Esophagus muscularis mucosa (tissue), 4 donors: ENCODE measurements around the gene KLKB1. TPM values are rescaled to one million over a fixed set of nuclear protein-coding genes. Genes with fewer than 3 reads are reported as not detected.

ENCODE experiments used
- DNase-seq: peaks from one replicate; pipeline ENCODE4 v3.0.0-alpha.2; 2017; ENCODE audit errors: extremely low spot score
- H3K27ac ChIP-seq, 4 donors: fragments of 200-600 bp; sonication (generic); replicated peaks in 1 of 4; 1 replicate in 3 of 4; 2 replicates in 1 of 4; pipeline ENCODE4 v1.5.1; 2016 to 2019; ENCODE audit warnings: mild to moderate bottlenecking in 1 of 4
- H3K27me3 ChIP-seq, 4 donors: fragments of 200-600 bp; sonication (generic); one replicate each; pipeline versions ENCODE4 v1.5.1 to v1.6.0; 2016 to 2019
- H3K36me3 ChIP-seq, 4 donors: fragments of 200-600 bp; sonication (generic); one replicate each; pipeline ENCODE4 v1.5.1; 2016 to 2019
- H3K4me1 ChIP-seq, 4 donors: fragments of 200-600 bp; sonication (generic); one replicate each; pipeline ENCODE4 v1.5.1; 2016 to 2019
- H3K4me3 ChIP-seq, 4 donors: fragments of 200-600 bp; sonication (generic); 1 replicate in 2 of 4; 2 replicates in 2 of 4; pipeline ENCODE4 v1.5.1; 2016 to 2019; ENCODE audit warnings: mild to moderate bottlenecking in 4 of 4, moderate library complexity in 1 of 4
- H3K9me3 ChIP-seq, 4 donors: fragments of 200-600 bp; sonication (generic); 1 replicate in 3 of 4; 2 replicates in 1 of 4; pipeline ENCODE4 v1.5.1; 2016 to 2019
- CTCF ChIP-seq, 3 experiments: fragments of 200-600 bp in 2 of 3; fragments of 450-650 bp in 1 of 3; sonication (generic) in 2 of 3; IDR thresholded peaks; one replicate each; pipeline ENCODE4 v1.5.1; 2017 to 2019; ENCODE audit warnings: antibody characterized with exemption in 3 of 3, mild to moderate bottlenecking in 2 of 3, moderate library complexity in 1 of 3
- EP300 ChIP-seq: sonication (generic); formaldehyde crosslinking; IDR thresholded peaks from one replicate; pipeline ENCODE4 v1.6.1; 2017; ENCODE audit warnings: antibody characterized with exemption
- POLR2A ChIP-seq: fragments of 450-650 bp; IDR thresholded peaks from one replicate; pipeline ENCODE4 v1.6.1; 2017; ENCODE audit warnings: antibody characterized with exemption, moderate library complexity, mild to moderate bottlenecking, low read depth
- POLR2AphosphoS5 ChIP-seq, 2 donors: sonication (generic); formaldehyde crosslinking; IDR thresholded peaks; one replicate each; pipeline ENCODE4 v1.6.1; 2017; ENCODE audit warnings: antibody characterized with exemption in 2 of 2
- WGBS: methylation state at CpG from one replicate; pipeline ENCODE4 v1.1.5; 2018; 5-methylcytosine and 5-hydroxymethylcytosine counted together
- intact Hi-C: fragments of 100-400 bp; cut with DNase I; formaldehyde crosslinking; loops from one replicate; pipeline ENCODE4 v1.15.1; 2023
- total RNA-seq, 4 donors: library from RNA; depleted of rRNA; stranded (reverse); fragments of >200 nt; gene quantifications; one replicate each; pipeline versions ENCODE4 v1.1.0 to v1.2.1, GENCODE V29; 2016

The KLKB1 gene
- total RNA-seq, 4 donors from 2014 or later: 0.45 to 2.0 (median 0.83) TPM

GRCh38 chr4:186255122-186255521 lies 27.8 kb downstream of the KLKB1 start:
- peaks cover 4 to 58% (median 40%) of the 10 kb centered on the region in 4 donors for H3K36me3 ChIP-seq
- H3K4me3 ChIP-seq: no peak overlapping the region
- H3K4me1 ChIP-seq: no peaks in the 10 kb centered on the region
- 100% methylated on average over 3 of the region's 3 CpGs for WGBS
- H3K27ac ChIP-seq: no peak overlapping the region
- H3K9me3 ChIP-seq: no peaks in the 10 kb centered on the region
- no peaks in the 10 kb centered on the region for H3K27me3 ChIP-seq
- intact Hi-C loops: no loop called here
- DNase-seq: no peak
- TF ChIP-seq EP300: no peak
- TF ChIP-seq POLR2AphosphoS5 (IDR thresholded peaks at IDR 0.05): no peak
- no peak for TF ChIP-seq POLR2A
- TF ChIP-seq CTCF (IDR thresholded peaks at IDR 0.05): no peak

GRCh38 chr4:186258216-186258811 lies 31.0 kb downstream of the KLKB1 start:
- H3K4me1 ChIP-seq: no peaks in the 10 kb centered on the region
- 90% methylated on average over 12 of the region's 12 CpGs for WGBS

GRCh38 chr4:186260117-186260503 lies 32.8 kb downstream of the KLKB1 start:
- TF ChIP-seq CTCF (IDR thresholded peaks at IDR 0.05): no peak
- no peak for TF ChIP-seq EP300
- TF ChIP-seq POLR2A: no peak
- TF ChIP-seq POLR2AphosphoS5 (IDR thresholded peaks at IDR 0.05): no peak

More at GRCh38 chr4:186258216-186258811, 31.0 kb downstream of the KLKB1 start:
- Histone ChIP-seq H3K4me3 (no peak overlapping the region), H3K36me3 (peaks cover 0 to 28% (median 26%) of the 10 kb centered on the region in 4 donors), H3K27ac (no peak overlapping the region), H3K9me3 (no peaks in the 10 kb centered on the region), H3K27me3 (no peaks in the 10 kb centered on the region)
- no peak for DNase-seq
- TF ChIP-seq POLR2AphosphoS5 (IDR thresholded peaks at IDR 0.05): no peak
- TF ChIP-seq POLR2A: no peak
- no peak for TF ChIP-seq EP300
- TF ChIP-seq CTCF (IDR thresholded peaks at IDR 0.05): no peak
- intact Hi-C loops: no loop called here

GRCh38 chr4:186260504-186261448 lies 33.5 kb downstream of the KLKB1 start:
- 83% methylated on average over 11 of the region's 12 CpGs for WGBS
- no peak for DNase-seq
- no peaks in the 10 kb centered on the region for H3K9me3 ChIP-seq
- H3K4me1 ChIP-seq: no peaks in the 10 kb centered on the region
- TF ChIP-seq POLR2A (no peak), POLR2AphosphoS5 (IDR thresholded peaks at IDR 0.05) (no peak), CTCF (IDR thresholded peaks at IDR 0.05) (no peak), EP300 (no peak)
- H3K4me3 ChIP-seq: no peak overlapping the region
- peaks cover 0 to 22% (median 19%) of the 10 kb centered on the region in 4 donors for H3K36me3 ChIP-seq
- H3K27me3 ChIP-seq: no peaks in the 10 kb centered on the region
- intact Hi-C loops: no loop called here
- no peak overlapping the region for H3K27ac ChIP-seq

More at GRCh38 chr4:186260117-186260503, 32.8 kb downstream of the KLKB1 start:
- no peak overlapping the region for H3K4me3 ChIP-seq
- no peaks in the 10 kb centered on the region for H3K27me3 ChIP-seq
- 73% methylated on average over 6 of the region's 6 CpGs for WGBS
- peaks cover 0 to 23% (median 22%) of the 10 kb centered on the region in 4 donors for H3K36me3 ChIP-seq
- H3K27ac ChIP-seq: no peak overlapping the region
- H3K4me1 ChIP-seq: no peaks in the 10 kb centered on the region
- H3K9me3 ChIP-seq: no peaks in the 10 kb centered on the region
- DNase-seq: no peak
- intact Hi-C loops: no loop called here
